Thoracic aorta (tissue), 2 donors: Measurements from ENCODE around the gene LGALS9. TPM values are rescaled to one million over a fixed set of nuclear protein-coding genes. Genes with fewer than 3 reads are reported as not detected.
"Not testable (repeated sequence)": the region's sequence is repeated elsewhere in the genome, so short reads cannot be mapped to it uniquely, and the experiment has no call there.

Experiments
- ATAC-seq: fragments of 150-250 bp; one replicate; pipeline ENCODE4 v1.8.0; 2017; ENCODE audit warnings: low read depth; ENCODE audit not compliant: insufficient number of reproducible peaks, low FRiP score
- DNase-seq: peaks from one replicate; pipeline ENCODE4 v3.0.0-alpha.2; 2020; ENCODE audit warnings: low spot score
- H3K27ac ChIP-seq, 2 donors: fragments of 200-600 bp; sonication (generic); 1 replicate in 1 of 2; 2 replicates in 1 of 2; pipeline ENCODE4 v1.5.1; 2016; ENCODE audit warnings: mild to moderate bottlenecking in 2 of 2, moderate library complexity in 2 of 2
- H3K27me3 ChIP-seq: fragments of 200-600 bp; sonication (generic); replicated peaks from 2 replicates; pipeline ENCODE4 v1.6.0; 2016; ENCODE audit warnings: mild to moderate bottlenecking; ENCODE audit not compliant: insufficient read depth
- H3K36me3 ChIP-seq: fragments of 200-600 bp; sonication (generic); one replicate; pipeline ENCODE4 v1.5.1; 2016
- H3K4me1 ChIP-seq, 2 donors: fragments of 200-600 bp; sonication (generic); 1 replicate in 1 of 2; 2 replicates in 1 of 2; pipeline versions ENCODE4 v1.5.1 to v1.6.0; 2016; ENCODE audit warnings: low read depth in 2 of 2, mild to moderate bottlenecking in 1 of 2; ENCODE audit not compliant: control insufficient read depth in 1 of 2
- H3K4me3 ChIP-seq: fragments of 200-600 bp; sonication (generic); 2 replicates; pipeline ENCODE4 v1.5.1; 2016; ENCODE audit warnings: mild to moderate bottlenecking
- H3K9me3 ChIP-seq: fragments of 200-600 bp; sonication (generic); 2 replicates; pipeline ENCODE4 v1.5.1; 2016
- total RNA-seq, 2 donors: library from RNA; depleted of rRNA; stranded (reverse); fragments of >200 nt; gene quantifications; one replicate each; pipeline versions ENCODE4 v1.1.0 to v1.2.3, GENCODE V29; 2016
- TF ChIP-seq, protein P1 (sequence below): fragments of 200-600 bp; sonication (generic); IDR thresholded peaks from one replicate; pipeline ENCODE4 v1.5.1; 2019; ENCODE audit warnings: antibody characterized with exemption

Gene LGALS9
- total RNA-seq, 2 donors from 2014 or later: 34.8 to 77.4 TPM

DNA sequence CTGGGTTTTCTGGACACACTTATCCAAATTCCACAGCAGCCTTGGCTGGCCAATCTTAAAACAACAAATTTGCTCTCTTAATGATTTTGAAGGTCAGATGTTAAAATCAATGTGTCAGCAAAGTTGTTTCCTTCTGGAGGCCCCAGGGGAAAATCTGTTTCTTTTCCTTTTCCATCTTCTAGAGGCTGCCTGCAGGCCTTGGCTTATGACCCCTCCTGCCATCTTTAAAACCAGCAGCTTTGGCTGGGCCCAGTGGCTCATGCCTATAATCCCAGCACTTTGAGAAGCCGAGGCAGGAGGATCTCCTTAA, 3.0 kb downstream of the LGALS9 start:
- Histone ChIP-seq H3K36me3 (no peaks in the 10 kb centered on the region), H3K9me3 (no peaks in the 10 kb centered on the region), H3K27ac (no peak overlapping the region), H3K27me3 (no peaks in the 10 kb centered on the region), H3K4me1 (peaks cover 14 to 22% of the 10 kb centered on the region in 2 donors), H3K4me3 (no peak overlapping the region)
- TF ChIP-seq, protein P1, sequence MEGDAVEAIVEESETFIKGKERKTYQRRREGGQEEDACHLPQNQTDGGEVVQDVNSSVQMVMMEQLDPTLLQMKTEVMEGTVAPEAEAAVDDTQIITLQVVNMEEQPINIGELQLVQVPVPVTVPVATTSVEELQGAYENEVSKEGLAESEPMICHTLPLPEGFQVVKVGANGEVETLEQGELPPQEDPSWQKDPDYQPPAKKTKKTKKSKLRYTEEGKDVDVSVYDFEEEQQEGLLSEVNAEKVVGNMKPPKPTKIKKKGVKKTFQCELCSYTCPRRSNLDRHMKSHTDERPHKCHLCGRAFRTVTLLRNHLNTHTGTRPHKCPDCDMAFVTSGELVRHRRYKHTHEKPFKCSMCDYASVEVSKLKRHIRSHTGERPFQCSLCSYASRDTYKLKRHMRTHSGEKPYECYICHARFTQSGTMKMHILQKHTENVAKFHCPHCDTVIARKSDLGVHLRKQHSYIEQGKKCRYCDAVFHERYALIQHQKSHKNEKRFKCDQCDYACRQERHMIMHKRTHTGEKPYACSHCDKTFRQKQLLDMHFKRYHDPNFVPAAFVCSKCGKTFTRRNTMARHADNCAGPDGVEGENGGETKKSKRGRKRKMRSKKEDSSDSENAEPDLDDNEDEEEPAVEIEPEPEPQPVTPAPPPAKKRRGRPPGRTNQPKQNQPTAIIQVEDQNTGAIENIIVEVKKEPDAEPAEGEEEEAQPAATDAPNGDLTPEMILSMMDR: no peak
- DNase-seq (no peak), ATAC-seq (no peak)

GRCh38 chr17:27634776-27635175, 3.8 kb downstream of the LGALS9 start:
- no peak overlapping the region for H3K27ac ChIP-seq
- TF ChIP-seq, protein P1: no peak
- no peak for DNase-seq
- no peaks in the 10 kb centered on the region for H3K36me3 ChIP-seq
- no peaks in the 10 kb centered on the region for H3K27me3 ChIP-seq
- H3K9me3 ChIP-seq: no peaks in the 10 kb centered on the region
- H3K4me1 ChIP-seq: peaks cover 14 to 22% of the 10 kb centered on the region in 2 donors
- H3K4me3 ChIP-seq: no peak overlapping the region
- ATAC-seq: no peak

DNA sequence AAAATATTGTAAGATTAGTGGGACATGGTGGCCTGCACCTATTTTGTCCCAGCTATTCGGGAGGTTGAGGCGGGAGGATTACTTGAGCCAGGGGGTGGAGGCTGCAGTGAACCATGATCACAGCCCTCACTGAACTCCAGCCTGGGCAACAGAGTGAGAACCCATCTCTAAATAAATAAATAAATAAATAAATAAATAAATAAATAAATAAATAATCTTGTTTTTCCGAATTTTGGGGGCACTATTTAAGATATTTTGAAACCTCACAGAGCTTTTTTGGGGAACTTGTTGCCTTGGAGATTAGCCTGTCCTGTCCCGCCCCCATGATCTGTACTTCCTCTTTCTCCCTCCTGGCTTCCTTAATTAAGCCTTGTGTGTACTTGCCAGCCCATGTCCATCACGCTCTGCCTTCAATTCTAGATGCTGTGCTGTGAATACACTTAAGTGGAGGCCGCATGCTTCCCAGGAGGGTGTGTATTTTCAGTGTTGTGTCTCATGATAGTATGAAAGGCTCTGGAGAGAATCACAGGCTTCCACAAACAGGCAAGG, 4.4 kb downstream of the LGALS9 start:
- no peaks in the 10 kb centered on the region for H3K27me3 ChIP-seq
- H3K36me3 ChIP-seq: no peaks in the 10 kb centered on the region
- H3K4me1 ChIP-seq: peaks cover 14 to 22% of the 10 kb centered on the region in 2 donors
- no peak overlapping the region for H3K4me3 ChIP-seq
- ATAC-seq (no peak), DNase-seq (no peak)
- no peak overlapping the region for H3K27ac ChIP-seq
- TF ChIP-seq, protein P1: no peak
- no peaks in the 10 kb centered on the region for H3K9me3 ChIP-seq

DNA sequence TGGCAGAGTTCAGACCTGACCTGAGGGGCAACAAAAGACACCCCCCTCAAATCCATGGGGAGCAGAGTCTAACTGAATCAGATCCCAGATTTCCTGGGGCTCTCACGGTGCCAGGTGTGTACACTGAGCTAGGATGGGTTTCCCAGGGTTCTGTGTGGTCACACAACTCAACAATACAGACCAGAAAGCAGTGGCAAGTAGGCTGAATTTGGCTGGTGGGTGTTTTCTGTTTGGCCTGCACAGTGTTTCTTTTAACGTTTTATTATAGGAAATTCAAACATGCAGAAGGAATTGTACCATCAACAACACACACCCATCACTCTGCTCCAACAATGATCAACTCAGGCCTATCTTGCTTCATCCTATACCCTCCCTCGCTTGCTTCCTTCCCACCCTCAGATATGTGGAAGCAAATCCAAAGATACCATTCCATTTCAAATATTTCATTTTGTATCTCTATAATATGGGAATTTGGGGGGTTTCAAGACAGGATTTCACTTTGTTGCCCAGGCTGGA, 5.1 kb downstream of the LGALS9 start:
- H3K36me3 ChIP-seq, H3K27ac ChIP-seq, H3K9me3 ChIP-seq, ATAC-seq, H3K27me3 ChIP-seq, DNase-seq, H3K4me3 ChIP-seq: not testable (repeated sequence)
- H3K4me1 ChIP-seq: peaks cover 14 to 22% of the 10 kb centered on the region in 2 donors

DNA sequence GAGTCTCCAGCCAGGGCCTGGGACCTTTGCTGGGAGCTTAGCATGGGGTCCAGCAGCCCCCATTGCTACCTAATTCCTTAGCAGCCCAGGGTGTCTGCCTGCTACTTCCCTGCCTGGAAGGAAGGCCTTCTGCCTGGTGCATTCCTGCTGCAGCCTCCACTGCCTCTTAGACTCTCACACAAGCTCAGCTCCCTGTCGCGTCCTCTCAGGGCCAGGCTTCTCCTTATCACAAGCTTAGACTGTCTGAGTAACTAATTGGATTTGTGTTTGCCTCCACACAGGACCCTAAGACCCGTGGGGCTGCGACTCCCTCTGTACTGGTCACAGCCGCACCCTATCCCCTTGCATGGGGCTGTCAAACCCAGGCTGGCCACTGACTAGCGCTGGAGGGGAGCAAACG, 6.8 kb downstream of the LGALS9 start:
- peaks cover 9 to 15% of the 10 kb centered on the region in 2 donors for H3K4me1 ChIP-seq
- not testable (repeated sequence) for H3K27me3 ChIP-seq, ATAC-seq, H3K27ac ChIP-seq, H3K36me3 ChIP-seq, H3K4me3 ChIP-seq, DNase-seq, H3K9me3 ChIP-seq

GRCh38 chr17:27638415-27638914, 7.5 kb downstream of the LGALS9 start:
- not testable (repeated sequence) for H3K4me1 ChIP-seq, H3K36me3 ChIP-seq, H3K27ac ChIP-seq, ATAC-seq, H3K9me3 ChIP-seq, H3K4me3 ChIP-seq, H3K27me3 ChIP-seq, DNase-seq

- TF ChIP-seq, protein P1: no peak
- Histone ChIP-seq H3K36me3 (no peaks in the 10 kb centered on the region), H3K27ac (no peak overlapping the region), H3K27me3 (no peaks in the 10 kb centered on the region), H3K9me3 (no peaks in the 10 kb centered on the region), H3K4me1 (peaks cover 0 to 7% of the 10 kb centered on the region in 2 donors), H3K4me3 (no peak overlapping the region)
- ATAC-seq (no peak), DNase-seq (no peak)
Observed at GRCh38 chr17:27640790-27641189, 9.8 kb downstream of the LGALS9 start.
